Activated effector memory CD4-positive, alpha-beta T cell treated with Interleukin-2 at 50 U/mL for 16 hours (primary cell): ENCODE data around the gene CFAP97.
"Not testable (repeated sequence)": the region's sequence is repeated elsewhere in the genome, so short reads cannot be mapped to it uniquely, and the experiment has no call there.

Source experiments
- DNase-seq: peaks from one replicate; pipeline ENCODE4 v3.0.0-alpha.2; 2020

CFAP97 gene

DNA sequence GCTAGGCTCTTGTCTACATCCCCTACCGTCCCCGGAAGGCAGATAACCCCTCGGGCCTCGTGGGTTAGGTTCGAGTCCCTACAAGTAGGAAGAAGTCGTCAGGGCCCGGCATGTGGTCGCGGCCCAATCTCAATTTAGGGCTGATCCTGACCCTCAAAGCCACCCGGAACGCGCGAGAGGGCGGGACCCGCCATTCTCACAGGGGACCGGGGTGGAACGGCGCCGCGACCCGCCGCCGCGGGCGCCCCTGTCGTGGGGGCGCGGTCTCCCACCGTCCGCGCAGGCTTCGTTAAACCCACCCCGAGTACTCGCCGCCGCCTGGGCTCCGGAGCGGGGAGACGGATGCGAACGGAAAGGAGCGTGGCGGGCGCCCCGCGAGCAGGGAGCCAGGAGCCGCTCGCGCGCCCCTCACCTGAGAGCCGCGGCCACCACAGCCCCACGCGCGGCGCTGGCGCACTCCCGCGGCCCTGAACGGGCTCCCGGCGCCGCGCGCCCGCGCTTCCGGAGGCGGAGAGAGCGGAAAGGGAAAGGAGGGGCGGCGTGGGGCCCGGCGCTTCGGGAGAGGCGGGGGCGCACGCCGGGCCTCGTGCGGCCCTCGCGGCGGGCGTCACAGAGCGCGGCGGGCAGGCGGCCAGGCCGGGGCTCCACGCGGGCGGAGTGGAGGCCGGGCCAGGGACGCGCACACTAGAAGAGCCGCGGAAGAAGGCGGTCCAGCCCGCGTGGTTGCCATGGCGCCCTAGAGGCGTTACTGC, at the start of gene CFAP97:
Gene CFAP97, minus strand, starts transcription at position 515 of the 752 bp plus-strand sequence. CDS start 12,804 bp downstream, outside the sequence.
- DNase-seq = peak; percentile 76

DNA sequence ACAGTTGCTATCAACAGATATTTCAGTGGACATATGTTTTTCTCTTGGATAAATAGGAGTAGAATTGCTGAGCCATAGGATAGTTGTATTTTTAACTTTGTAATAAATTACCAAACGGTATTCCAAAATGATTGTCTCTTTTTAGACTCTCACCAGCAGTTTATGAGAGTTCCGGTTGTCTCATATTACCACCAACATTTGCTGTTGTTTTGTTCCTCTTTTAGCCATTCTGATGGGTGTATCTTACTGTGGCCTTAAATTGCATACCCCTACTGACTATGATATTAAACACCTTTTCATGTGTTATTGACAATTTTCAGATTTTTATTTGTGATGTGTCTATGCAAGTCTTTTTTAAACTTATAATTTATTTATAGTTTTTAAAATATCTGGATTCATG, 45.3 kb upstream of the CFAP97 start:
- no peak for DNase-seq

DNA sequence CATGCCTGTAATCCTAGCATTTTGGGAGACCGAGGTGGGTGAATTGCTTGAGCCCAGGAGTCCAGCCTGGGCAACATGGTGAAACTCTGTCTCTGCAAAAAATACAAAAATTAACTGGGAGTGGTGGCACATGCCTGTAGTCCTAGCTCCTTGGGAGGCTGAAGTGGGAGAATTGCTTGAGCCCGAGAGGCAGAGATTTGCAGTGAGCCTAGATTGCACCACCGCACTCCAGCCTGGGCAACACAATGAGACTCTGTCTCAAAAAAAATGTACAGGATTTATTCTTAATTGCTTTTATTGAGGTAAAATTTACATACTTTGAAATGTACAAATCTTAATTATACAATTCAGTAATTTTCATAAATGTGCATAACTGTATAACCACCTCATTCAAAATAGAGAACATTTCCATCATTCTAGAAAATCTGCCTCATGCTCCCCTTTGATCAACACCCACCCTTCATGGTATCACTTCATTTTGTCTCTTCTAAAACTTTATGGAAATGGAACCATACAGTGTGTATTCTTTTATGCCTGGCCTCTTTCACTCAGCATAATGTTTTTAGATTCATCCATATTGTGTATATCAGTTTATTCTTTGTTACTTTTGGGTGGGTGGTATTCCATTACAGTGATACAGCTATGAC, 44.7 kb upstream of the CFAP97 start:
- DNase-seq = no peak

DNA sequence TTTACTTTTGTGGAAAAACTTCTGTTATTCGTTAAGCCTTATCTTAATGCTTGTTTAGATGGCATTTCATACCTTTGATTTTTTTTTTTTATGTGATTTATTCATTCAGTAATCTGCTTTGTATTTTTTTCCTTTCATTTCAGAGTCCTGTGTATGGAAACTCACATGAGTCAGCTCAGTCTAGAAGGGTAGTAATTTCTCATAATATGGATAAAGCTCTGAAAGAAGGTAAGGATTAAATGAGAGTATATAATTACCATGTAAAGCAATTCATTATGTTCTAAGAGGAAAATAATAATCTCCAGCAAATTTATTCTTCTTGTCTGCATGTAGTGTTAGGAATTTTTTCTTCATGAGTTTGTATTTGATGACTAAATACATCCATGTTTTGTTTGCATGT, 43.4 kb upstream of the CFAP97 start:
- no peak for DNase-seq

DNA sequence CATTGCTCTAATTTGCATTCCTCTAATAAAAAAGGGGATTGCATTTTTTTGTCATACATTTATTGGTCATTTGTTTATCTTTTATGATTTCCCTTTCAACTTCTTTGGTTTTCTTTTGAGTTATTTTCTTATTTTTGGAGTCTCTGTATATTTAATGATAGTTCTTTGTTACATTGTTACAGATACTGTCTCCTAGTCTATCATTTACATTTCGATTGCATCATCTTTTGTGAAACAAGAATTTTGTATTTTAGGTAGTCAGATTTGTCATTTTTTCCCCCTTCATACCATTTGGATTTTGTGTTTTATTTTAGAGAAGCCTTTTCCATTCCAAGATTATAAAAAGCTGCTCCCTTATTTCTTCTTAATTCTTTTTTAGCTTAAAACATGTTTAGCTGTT, 42.7 kb upstream of the CFAP97 start:
- DNase-seq = no peak

DNA sequence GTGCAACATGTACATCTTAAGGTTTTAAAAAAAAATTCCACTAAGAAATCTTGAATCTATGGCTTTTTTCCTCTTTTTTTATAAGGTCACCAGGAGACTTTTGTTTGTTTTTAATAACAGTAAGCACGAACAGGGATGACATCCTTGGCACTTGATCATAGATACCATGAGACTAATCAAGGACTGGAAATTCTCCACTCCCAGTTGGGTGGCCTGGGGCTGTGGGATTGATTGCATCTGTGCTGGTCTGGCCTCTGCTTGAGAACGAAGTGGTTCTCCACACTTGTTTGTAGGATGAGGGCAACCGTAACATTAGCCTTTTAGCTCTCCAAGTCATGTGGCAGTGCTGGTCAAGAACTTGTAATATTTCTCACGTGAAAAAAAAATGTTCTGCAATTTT, 41.0 kb upstream of the CFAP97 start:
- no peak for DNase-seq

DNA sequence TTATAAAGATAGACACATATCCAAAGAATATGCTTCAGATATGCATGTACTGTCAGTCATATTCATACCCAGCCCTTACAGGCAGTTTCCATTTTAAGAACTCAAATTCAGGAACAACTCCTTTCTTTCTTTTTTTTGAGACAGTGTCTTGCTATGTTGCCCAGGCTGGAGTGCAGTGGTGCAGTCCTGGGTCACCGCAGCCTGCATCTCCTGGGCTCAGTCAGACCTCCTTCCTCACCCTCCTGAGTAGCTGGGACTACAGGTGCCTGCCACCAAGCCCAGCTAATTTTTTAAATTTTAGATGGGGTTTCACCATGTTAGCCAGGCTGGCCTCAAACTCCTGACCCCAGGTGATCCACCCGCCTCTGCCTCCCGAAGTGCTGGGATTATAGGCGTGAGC, 40.1 kb upstream of the CFAP97 start:
- no peak for DNase-seq

DNA sequence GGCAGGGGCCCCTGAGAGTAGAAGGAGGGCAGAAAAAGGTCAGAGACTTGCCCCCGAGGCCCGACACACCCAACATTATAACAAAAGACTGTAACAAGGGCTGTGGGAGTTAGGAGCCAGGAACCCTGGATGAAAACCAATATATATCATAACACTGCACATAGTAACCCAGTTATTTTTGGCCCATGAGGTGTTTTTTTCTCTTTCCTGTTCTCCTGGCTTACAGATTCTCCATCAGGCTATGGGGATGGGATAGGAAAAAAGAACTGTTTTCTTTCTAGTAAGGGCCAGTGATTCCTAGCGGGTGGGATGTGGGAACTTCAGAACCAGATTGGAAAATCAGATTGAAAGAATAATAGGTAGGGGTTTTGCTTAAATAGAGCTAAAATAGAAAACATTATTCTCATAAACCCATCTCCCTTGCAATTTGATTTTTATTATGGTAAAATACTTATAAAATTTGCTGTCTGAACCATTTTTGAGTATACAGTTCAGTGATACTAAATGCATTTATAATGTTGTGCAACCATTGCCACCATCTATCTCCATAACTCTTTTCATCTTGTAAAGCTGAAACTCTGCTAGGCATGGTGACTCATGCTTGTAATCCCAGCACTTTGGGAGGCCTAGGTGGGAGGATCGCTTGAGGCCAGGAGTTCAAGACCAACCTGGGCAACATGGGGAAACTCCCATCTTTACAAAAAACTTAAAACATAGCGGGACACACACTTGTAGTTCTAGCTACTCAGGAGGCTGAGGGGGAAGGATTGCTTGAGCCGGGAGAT, 39.1 kb upstream of the CFAP97 start:
- no peak for DNase-seq

DNA sequence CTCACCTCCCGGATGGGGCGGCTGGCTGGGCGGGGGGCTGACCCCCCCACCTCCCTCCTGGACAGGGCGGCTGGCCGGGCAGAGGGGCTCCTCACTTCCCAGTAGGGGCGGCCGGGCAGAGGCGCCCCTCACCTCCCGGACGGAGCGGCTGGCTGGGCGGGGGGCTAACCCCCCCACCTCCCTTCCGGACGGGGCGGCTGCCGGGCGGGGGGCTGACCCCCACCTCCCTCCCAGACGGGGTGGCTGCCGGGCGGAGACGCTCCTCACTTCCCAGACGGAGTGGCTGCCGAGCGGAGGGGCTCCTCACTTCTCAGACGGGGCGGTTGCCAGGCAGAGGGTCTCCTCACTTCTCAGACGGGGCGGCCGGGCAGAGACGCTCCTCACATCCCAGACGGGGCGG, 36.7 kb upstream of the CFAP97 start:
- DNase-seq = not testable (repeated sequence)

DNA sequence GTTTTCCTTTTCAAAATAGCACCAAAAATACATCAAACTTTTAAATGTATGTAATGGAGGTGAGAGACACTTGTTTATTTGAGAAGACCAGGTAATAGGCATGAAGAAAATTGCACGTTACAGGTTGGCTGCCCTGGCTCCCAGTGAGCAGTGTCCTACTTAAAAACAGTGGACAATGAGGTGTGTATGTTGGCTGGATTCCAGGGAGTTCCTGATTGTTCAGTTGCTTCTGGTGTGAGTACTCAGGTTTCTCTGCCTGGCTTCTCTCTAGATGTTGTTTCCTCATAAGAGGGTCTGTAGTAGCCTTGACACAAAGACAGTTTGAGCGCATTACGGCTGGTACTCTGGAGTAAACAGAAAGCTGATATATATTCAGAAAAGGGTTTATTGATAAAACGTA, 35.0 kb upstream of the CFAP97 start:
- DNase-seq = no peak

DNA sequence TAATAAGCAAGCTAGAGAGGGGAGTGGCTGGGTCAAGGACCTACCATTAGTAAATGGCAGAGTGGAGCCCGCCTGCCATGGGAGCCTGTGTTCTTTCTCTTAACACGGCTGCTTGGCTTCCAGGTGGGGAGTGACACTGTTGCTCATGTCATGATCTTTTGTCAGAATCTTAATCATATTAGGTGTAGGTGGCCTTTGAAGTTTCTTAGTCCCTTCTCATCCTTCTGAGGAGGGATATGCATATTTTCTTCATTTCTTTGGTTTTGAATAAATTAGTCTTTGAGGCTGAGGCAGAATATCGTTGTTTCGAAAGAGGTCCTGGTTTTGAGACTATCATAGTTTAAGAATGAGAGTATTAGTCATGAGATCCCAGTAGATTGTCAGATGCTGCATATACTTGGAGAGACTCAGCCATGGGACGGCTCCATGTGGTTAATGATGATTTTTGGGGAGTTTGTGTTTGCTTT, 34.4 kb upstream of the CFAP97 start:
- no peak for DNase-seq

DNA sequence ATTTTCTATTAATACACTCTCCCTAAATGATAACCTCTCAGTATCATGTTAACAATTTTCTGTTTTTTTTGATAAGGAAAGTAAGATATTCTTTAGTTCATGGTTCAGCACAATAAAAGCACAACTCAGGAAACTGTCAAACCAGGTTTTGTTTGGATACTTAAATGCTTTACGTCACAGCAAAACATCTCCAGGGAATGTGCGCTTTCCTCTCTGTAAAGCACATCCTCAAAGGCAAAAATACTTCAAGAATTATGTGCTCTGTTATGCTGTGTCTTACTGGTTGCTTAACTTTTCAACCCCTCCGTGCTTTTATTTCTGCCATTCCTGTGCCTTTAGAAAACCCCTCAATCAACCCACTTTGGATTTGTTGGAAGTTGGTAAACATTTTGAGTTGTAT, 33.4 kb upstream of the CFAP97 start:
- DNase-seq = no peak

DNA sequence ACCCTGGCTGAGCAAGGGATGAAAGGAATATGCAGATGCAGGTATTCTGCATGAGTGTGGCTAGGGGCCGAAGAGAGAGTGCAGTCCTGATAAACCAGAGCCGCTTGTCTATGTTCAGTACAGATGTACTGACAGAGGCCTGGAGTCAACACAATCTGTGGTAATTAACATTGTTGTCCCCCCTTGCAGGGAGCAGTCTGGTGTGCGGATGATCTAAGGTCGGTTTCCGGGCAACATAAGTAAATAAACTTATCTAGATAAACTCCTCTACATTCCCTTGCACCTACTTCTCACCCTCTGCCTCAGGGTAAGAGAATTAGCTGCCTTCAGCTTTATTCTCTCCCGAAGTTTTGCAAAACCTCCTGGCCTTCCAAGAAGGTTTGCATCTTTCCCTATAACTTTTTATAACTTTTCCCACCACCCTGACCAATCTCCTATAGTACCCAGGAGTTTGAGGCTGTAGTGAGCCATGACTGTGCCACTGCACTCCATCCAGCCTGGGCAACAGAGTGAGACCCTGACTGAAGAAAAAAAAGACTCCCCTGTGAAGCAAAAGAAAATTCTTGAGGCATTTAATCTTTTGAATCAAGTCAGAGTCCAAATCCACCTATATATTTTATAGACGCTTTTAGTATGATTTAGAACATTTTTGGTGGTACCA, 32.2 kb upstream of the CFAP97 start:
- DNase-seq = no peak

DNA sequence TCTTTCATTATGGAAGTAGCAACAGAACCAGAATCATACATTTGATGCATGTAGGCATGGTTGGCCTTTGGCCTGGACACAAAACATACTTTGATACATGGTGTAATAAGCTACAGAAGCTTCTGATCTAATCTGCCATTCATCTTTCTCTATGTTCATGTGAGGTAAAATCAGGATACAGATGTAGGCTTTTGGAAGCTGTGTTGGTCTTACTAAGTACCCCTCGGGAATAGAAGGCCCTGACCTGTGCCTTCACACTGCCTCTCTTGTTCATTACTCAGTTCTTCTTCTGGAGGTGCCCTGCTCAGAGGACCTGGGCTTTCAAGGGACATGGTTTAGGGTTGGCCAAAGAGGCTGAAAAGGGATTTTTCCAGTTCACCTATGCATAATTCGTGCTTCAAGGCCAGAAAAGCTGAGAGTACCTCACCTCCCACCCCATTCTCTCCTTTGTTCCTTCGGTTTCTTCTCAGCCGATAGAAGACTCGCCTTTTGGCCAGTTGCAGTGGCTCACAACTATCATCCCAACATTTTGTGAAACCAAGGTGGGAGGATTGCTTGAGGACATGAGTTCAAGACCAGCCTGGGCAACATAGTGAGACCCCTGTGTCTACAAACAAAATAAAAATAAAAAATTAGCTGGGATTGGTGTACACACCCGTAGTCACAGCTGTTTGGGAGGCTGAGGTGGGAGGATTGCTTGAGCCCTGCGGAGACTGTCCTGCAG, 31.5 kb upstream of the CFAP97 start:
- DNase-seq = no peak

DNA sequence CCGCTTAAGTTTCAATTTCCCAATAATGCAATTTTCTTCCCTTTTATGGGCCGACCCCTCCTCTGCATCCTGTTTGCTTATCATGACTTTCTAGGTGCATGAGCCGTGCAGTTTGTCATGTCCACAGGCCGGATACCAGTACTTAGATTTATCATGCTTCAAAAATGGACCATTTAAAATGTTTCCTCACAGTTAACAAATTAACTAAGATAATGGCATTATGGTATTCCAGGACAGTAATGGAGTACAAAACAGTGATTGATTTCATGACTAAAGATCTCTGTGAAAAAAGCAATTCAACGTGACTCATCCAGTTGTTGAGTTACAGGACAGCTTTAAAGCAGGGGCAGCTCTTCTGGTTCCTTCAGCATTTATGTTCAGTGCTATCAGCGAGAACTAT, 28.6 kb upstream of the CFAP97 start:
- no peak for DNase-seq

DNA sequence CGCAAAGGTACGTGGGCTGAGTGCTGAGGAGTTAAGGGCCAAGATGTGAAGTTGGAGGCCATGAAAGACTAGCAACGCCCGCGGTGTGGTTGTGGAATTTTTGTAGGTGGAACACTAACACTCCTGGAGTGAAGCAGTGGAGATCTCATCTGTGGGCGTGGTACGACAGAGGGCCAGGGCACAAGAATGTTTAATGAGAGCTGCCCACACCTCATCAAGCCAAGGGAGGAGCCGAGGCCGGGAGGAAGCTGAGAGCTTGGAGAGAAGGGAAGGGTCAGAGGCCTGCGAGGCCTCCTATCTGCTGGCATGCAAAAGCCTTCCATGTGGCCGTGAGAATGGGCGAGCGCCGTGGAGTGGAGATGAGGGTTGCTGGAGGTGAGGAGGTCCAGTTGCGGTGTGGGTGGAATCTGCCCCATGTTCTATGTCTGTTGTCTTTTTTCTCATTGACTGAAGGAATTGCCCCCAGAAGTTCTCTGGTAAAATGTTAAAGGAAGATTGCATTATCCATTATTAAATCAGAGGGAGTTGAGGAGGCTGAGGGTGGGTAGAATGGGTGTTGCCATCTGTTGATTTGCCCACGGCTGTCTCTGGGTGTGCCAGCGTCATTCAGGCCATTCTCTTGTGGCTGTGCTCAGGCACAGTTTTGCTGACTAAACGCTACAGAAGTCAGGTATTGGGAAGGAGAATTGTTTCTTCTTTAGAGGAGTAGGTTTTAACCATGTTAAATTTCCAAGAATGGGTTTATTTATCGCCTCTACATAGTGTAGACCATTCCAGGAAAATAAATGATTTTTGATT, 25.4 kb upstream of the CFAP97 start:
- no peak for DNase-seq

DNA sequence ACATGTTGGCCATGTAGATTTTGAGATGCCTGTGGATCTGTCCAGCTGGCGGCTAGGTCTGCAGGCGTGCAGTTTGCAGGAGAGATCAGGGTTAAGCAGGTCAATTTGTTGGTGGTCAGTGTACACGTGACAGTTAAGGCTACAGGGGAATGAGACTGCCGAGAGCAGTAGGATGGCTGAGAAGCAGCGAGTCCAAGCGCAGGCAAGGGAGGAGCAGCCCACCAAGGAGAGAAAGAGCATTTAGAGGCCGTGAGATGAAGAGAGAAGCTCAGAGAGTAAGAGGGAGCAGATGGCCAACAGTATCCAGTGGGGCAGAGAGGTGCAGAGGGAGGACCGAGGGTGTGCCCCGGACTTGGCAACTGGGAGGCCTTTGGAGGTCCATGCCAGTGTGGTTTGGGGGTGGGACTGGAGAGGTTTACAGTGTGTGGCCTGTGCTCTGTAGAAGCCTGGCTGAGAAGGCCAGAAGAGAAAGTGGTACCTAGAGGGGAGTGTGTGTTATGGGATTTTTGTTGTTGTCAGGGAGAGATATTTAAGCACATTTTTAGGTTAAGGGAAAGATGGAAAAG, 24.0 kb upstream of the CFAP97 start:
- no peak for DNase-seq

DNA sequence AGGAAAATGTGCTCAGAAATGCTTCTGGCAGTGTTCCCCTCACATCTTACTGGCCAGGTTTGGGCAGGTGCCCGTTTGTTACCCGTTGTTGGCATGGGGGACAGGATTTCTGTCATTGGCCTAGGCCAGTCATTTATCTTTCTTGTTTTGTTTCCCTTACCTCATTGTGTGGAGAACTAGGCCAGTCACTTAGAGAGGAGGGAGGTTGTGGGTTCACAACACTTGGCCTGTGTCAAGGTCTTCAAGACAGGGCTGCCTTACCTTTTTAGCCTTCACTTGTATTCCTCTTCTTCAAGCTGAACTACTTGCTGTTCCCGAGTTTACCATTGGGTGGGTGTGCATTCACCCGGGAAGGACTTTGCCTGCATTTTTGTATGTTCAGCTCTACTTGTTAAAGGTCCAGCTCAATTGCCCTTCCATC, 23.3 kb upstream of the CFAP97 start:
- DNase-seq = no peak

DNA sequence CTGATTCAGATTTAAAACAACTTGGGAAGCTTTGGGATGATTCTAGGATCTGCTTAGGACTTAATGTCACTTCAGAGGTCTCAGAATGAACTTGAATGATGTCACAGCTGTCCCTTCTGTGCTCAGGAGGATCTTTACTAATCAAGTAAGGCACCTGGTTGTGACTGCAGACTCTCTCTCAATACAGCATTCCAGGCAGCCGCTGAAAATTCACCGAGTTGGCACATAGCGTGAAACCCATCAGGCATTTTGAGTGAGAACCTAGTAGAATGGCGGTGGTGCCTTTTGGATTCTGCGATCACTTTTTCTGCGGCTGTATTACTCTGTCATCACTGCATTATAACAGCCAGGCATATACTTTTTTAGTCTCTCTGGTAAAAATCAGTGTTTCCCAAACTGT, 22.1 kb upstream of the CFAP97 start:
- DNase-seq = no peak

DNA sequence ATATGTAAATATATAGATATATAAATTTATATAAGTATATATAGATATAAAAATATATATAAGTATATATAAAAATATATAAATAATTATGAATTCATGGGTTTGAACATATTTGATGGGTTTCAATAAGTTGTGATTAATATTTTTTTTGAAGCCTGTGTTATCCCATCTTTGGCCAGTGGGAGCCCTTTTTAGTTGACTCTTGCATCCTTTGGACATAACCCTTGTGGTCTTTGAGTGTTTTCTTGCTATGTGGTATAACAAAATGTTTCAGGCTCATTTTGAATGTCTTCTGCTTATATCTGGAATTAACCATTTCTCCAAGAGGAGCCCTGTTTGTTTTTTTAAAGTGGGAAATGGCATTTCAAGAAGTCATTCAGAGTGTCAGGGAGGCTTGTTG, 20.8 kb upstream of the CFAP97 start:
- no peak for DNase-seq

DNA sequence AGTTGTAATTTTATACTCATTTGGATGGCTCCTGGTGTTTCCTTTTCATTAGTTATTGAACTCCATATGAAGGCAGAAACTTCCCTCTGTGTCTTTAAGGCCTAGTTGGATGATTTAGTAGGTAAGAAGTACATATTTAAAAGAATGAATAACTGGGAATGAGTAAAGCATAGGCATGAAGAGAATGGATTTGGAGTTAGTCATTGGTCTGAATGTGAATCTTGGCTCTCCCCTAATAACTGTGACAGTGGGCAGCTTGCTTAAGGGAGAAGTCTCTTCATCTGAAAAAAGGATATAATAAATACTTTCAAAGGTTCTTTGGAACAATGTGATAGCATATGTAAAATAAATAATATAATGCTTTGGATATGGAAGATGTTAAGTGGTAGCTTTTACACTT, 18.8 kb upstream of the CFAP97 start:
- DNase-seq = no peak
